GM23338 (cell line): ENCODE data around the gene HSPB9.

Experiments
- CREB1 ChIP-seq: fragments of 250-450 bp; sonication (Bioruptor Pico); IDR thresholded peaks from 2 replicates; pipeline ENCODE4 v1.5.0; 2020; ENCODE audit warnings: low read depth, mild to moderate bottlenecking, moderate library complexity
- CTCF ChIP-seq, 2 experiments: fragments of 200-600 bp in 1 of 2; sonication (generic) in 1 of 2; conservative IDR thresholded peaks; 2 replicates each; pipeline versions ENCODE4 v1.5.1 to v1.6.1; 2016 to 2017; ENCODE audit warnings: antibody characterized with exemption in 2 of 2, low read depth in 2 of 2, mild to moderate bottlenecking in 2 of 2, moderate library complexity in 1 of 2
- EZH2phosphoT487 ChIP-seq: fragments of 200-600 bp; sonication (generic); IDR thresholded peaks from one replicate; pipeline ENCODE4 v1.8.1; 2018; ENCODE audit warnings: antibody characterized with exemption; ENCODE audit not compliant: unreplicated experiment
- POLR2AphosphoS5 ChIP-seq: IDR thresholded peaks from 2 replicates; pipeline ENCODE4 v1.6.1; 2016; ENCODE audit warnings: antibody characterized with exemption, low read depth
- STAT1 ChIP-seq: IDR thresholded peaks from one replicate; pipeline ENCODE4 v1.6.1; 2016; ENCODE audit warnings: antibody characterized with exemption; ENCODE audit not compliant: unreplicated experiment
- TF ChIP-seq, protein P1 (sequence below): fragments of 250-450 bp; sonication (Bioruptor Pico); IDR thresholded peaks from 2 replicates; pipeline ENCODE4 v1.5.0; 2020; ENCODE audit warnings: mild to moderate bottlenecking, moderate library complexity

DNA sequence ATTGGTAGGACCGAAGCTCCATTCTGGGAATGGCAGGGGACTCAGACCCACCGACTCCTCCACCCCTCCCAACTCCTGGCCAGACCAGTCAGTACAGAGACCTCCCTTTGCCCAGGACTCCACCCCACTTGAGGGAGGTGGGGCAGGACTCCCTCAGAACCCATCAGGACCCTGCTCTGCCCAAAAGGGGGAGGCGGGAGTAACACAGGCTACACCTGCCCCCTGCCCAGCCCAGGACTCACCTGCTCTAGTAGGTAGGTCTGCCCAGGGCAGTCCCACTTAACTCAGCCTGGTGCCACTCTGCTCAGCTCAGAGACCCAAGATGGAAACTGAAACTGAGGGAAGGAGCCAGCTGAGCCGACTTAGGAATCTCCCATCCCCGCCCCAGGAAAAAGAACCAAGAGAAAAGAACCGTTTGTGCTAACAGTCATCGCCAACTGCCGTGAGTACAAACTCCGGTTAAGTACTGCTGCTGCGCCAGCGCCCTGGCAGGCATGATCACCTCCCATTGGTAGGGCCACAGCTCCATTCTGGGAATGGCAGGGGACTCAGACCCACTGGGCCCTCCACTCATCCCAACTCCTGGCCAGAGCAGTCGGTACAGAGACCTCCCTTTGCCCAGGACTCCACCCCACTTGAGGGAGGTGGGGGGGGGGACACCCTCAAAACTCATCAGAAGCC, 10.6 kb upstream of the HSPB9 start:
- TF ChIP-seq CTCF (conservative IDR thresholded peaks at IDR 0.05; ENCODE audit: low read depth in 2 of 2): no peak
- TF ChIP-seq, protein P1, sequence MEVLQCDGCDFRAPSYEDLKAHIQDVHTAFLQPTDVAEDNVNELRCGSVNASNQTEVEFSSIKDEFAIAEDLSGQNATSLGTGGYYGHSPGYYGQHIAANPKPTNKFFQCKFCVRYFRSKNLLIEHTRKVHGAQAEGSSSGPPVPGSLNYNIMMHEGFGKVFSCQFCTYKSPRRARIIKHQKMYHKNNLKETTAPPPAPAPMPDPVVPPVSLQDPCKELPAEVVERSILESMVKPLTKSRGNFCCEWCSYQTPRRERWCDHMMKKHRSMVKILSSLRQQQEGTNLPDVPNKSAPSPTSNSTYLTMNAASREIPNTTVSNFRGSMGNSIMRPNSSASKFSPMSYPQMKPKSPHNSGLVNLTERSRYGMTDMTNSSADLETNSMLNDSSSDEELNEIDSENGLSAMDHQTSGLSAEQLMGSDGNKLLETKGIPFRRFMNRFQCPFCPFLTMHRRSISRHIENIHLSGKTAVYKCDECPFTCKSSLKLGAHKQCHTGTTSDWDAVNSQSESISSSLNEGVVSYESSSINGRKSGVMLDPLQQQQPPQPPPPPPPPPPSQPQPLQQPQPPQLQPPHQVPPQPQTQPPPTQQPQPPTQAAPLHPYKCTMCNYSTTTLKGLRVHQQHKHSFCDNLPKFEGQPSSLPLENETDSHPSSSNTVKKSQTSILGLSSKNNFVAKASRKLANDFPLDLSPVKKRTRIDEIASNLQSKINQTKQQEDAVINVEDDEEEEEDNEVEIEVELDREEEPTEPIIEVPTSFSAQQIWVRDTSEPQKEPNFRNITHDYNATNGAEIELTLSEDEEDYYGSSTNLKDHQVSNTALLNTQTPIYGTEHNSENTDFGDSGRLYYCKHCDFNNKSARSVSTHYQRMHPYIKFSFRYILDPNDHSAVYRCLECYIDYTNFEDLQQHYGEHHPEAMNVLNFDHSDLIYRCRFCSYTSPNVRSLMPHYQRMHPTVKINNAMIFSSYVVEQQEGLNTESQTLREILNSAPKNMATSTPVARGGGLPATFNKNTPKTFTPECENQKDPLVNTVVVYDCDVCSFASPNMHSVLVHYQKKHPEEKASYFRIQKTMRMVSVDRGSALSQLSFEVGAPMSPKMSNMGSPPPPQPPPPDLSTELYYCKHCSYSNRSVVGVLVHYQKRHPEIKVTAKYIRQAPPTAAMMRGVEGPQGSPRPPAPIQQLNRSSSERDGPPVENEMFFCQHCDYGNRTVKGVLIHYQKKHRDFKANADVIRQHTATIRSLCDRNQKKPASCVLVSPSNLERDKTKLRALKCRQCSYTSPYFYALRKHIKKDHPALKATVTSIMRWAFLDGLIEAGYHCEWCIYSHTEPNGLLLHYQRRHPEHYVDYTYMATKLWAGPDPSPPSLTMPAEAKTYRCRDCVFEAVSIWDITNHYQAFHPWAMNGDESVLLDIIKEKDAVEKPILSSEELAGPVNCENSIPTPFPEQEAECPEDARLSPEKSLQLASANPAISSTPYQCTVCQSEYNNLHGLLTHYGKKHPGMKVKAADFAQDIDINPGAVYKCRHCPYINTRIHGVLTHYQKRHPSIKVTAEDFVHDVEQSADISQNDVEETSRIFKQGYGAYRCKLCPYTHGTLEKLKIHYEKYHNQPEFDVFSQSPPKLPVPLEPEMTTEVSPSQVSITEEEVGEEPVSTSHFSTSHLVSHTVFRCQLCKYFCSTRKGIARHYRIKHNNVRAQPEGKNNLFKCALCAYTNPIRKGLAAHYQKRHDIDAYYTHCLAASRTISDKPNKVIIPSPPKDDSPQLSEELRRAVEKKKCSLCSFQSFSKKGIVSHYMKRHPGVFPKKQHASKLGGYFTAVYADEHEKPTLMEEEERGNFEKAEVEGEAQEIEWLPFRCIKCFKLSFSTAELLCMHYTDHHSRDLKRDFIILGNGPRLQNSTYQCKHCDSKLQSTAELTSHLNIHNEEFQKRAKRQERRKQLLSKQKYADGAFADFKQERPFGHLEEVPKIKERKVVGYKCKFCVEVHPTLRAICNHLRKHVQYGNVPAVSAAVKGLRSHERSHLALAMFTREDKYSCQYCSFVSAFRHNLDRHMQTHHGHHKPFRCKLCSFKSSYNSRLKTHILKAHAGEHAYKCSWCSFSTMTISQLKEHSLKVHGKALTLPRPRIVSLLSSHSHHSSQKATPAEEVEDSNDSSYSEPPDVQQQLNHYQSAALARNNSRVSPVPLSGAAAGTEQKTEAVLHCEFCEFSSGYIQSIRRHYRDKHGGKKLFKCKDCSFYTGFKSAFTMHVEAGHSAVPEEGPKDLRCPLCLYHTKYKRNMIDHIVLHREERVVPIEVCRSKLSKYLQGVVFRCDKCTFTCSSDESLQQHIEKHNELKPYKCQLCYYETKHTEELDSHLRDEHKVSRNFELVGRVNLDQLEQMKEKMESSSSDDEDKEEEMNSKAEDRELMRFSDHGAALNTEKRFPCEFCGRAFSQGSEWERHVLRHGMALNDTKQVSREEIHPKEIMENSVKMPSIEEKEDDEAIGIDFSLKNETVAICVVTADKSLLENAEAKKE (CRISPR knock-in tag): no peak
- no peak for TF ChIP-seq CREB1 (CRISPR knock-in tag)
- no peak for TF ChIP-seq EZH2phosphoT487
- TF ChIP-seq POLR2AphosphoS5: no peak
- no peak for TF ChIP-seq STAT1
